ENCODE results near the gene KIF21B.

The KIF21B gene

DNA sequence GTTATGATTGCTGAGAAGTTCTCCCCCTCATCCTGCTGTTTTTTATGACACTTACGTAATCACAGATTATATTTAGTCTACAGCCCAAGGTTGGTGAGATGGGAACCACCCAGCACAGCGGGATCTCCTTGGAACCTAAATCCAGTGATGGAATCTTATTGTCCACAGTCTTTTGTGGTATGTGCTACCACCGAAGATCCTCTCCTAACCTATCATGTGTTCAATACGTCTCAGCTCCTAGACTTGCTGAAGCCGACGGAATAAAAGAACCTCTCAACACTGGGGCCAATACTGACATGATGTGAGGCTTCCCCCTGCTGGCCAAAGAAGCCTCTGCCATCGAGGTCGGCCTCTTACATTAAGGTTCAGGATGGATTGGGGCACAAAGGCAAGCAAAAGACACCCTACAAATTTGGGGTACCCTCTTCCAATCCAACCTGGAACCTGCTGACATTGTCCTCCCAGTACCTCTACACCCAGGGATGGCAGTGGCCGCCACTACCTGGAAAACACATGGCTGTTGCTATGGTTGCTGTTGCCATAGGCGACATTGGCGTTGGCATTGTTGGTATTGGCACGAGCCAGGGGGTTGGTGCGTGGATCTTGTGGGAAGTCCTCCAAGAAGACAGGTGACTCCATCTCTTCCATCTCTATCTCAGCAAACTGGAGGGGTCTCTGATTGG, 19.4 kb upstream of the KIF21B start:
- DNase-seq (ENCODE audit: low spot score), result peak; percentile 21

DNA sequence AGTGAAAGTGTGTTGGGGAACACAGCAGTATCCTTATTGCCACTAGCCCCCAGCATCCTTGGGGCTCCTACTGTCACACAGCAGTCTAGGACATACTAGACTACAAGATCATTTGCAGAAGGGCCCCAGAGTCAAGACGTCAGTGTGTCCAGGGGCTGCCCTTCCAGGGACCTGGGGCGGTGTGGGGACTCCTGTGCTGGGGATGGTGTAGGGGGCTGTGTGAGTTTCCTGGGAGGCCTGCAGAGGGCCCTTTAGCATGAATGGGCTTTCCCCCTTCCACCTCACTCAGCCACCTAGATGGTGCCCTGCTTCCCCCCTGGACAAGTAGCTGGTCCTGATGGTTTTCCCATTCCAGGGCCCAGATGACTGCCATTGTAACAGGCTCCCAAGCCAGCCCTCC, 17.5 kb upstream of the KIF21B start:
- no peak for DNase-seq (ENCODE audit: low spot score)

DNA sequence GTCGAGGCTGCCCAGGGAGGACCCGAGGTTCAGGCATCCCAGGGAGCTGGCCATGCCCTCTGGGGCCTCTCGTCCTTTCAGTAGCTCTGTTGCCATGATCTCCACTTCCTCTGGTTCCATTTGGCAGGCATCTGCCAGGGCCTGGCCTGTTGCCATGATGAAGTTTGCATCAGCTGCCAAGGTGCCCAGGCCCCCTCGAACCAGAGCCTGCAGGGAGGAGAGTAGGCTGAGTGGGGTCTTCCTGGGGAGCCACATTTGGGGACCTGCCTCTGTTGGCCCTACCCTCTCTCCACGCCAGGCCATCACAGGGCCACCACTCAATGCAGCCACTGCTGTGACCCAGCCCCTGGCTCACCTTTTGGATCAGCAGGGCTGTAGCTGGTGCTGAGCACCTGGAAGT, 16.4 kb upstream of the KIF21B start:
- DNase-seq (ENCODE audit: low spot score), result no peak

DNA sequence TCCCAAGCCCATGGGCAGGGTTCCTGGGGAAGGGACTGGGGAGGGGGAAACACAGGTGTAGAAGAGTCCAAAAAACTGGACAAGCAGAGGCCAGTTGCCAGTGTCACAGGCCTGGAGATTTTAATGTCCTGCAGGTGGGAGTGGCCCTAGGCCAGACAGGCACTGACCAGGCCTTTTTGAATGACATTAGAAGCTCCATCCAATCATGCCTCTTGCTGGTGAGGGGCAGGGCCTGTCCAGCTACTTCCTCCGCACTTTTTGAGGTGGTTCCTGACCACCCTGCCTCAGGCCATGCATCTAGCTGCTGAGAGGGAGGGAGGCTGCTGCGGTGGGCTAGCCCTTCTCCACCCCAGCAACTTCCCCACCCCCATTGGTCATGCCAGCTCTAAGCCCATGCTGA, 15.9 kb upstream of the KIF21B start:
- DNase-seq (ENCODE audit: low spot score), result no peak

DNA sequence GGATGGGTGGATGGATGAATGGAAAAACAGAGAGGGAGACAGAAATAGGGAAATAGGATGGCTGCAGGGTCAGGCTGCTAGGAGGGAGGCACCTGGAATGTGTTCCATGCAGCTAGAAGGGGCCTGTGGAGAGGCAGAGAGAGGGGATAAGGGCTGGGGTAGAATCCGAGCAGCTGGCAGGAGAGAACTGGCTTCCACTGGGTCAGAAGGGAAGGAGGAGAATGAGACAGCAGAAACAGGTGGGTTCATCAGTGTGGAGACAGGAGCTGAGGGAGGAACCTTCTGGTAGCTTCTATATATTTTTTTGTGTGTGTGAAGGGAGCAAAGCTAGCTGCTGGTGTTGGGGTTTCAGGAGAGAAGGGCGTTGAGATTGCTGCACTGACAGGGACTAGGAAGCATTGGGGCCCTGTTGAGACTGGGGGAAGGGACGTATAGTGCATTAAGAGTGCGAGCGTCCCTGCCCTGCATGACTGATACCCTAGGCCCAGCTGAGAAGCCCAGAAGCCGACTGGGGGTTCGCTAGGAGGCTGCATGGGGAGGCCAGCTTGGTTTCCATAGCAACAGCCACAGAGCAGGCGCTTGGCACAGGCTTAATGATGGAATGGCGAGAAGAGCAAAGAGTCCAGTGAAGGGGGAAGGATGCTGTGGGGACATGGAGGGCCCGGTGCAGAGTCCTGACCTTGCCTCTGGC, 14.8 kb upstream of the KIF21B start:
- DNase-seq (ENCODE audit: low spot score), result no peak

DNA sequence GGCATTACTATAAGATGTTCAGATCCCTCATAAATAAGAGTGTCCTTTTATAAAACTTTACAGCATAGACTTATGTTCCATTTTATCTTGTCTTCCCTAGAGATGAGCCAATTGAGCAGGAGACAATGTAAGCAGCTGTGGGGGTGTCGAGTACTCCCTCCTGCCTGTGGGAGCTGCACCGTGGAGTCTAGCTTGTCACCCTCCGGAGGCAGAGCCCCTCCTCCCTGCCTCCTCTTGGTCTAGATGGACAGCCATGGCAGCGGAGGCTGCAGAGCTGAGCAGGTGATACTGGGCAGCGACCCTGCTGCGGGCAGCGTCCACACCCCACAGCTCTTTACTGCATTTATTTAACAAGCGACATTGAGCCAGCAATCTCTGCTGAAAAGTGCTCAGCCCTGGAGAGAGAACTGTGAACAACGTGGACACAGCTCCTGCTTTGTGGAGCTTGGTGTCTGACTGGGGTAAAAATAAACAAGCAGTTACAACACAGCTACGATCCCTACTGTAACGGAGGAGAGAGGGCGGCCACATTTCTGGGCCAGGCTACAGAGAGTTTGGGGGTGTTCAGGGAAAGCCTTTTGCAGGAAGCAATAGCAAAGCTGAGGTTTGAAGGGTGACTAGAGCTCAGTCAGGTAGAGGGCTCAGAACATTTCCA, 12.8 kb upstream of the KIF21B start:
- DNase-seq (ENCODE audit: low spot score), result no peak

DNA sequence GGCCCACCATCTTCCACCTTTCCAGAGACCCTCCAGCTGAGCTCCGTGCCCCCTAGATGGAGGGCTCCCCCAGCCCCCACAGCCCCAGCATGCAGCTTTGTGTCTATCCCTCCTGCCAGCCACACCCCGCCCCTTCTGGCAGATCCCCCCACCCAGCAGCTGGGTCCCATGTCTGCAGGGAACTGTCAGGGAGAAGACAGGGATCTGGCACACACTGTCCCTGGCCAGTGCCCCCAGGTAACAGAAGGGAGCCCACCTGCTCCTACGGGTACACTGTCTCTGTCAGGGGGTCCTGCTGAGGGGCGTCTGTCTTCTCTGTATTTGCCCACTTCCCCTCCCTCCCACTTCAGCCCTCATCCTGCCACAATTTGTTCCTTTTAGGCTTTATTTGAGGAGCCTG, 11.2 kb upstream of the KIF21B start:
- DNase-seq (ENCODE audit: low spot score), result no peak

DNA sequence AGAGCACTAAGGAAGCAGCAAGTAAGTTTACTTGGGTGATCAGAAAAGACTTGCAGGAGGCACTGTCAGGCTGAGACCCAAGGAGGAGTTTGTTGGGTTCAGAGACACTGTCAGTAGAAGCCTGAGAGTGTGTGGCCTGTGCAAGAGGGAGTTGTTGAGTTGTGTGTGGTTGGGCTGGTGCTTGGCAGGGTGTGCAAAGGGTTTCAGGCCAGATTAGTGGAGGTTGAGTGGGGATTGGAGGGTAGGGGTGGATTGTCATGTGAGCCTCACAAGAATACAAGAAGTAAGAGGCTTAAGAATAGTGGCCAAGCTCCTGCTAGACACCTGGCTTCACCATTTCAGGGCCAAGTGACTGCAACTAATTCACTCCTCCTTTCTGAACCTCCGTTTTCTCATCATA, 8.9 kb upstream of the KIF21B start:
- DNase-seq (ENCODE audit: low spot score), result no peak

DNA sequence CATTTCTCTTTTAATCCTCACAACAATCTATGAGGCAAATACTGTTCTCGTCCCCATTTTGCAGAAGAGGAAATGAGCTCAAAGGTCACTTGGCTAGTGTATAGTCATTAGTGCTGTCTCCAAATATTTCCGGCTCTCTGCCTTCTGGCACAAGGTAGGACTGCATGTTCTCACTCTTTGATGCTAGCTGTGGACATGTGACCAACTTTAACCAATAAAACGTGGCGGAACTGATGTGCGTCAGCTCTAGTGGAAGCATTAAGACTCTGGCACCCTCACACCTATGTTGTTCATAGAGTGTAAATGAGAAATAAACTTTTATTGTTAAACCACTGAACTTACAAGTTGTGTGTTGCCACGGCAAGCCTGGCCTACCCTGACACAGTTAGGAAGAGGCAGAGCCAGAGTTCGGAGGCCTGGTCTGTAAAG, 5.0 kb upstream of the KIF21B start:
- DNase-seq (ENCODE audit: low spot score), result no peak

DNA sequence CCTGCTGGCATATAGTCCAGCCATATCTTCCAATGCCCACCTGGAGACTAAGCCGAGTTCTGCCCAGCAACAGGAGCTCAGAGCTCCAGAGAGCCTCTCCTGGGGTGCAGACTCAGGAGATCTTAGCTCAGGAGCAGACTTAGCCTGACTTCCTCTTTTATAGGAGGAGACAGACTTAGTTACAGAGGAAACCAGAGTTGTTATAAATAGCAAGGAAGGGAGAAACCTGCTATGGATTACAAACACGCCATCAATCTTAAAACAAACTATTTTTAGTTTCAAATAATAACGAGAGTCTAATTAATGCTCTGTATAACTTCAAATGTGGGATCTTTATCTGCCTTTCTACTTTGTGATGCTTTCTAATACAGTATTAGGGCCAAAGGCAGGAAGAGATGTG, 3.3 kb upstream of the KIF21B start:
- no peak for DNase-seq (ENCODE audit: low spot score)

DNA sequence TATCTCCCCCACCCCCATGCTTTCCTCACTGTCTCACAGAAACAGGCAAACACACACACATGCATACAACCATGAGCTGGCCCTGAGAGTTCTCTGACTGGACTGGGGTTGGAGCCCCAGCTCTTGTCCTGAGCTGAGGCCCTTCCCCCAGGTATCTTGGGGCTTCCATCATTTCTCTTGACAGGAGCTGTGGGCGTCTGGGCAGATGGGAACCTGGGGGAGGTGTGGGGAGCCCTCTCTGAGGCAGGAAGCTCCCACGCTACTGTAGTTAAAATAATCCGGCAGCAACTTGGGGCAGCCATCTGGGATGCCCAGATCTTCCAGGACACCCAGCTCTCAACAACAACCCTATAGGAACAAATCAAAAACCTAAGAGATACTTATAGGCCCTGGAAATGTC, 2.7 kb upstream of the KIF21B start:
- no peak for DNase-seq (ENCODE audit: low spot score)

DNA sequence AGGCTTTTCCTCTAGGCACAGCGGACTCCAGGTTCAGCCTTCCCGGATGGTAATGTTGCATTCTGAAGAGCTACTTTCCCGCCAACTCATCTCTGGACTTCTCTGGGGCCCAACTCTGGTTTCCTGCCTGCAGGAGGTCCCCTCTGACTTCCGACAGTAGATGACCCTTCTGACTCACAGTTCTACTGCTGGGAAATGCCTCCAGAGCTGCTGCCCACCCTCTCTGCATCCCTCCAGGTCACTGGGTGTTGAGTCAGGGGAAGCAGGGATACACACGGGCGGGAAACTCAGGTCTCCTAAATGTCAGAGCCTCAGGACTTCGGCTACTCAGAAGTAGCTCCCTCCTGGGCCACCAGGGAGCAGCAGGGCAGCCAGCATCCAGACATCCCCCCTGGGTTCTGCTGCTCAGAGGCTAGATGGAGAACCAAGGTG, 2.1 kb upstream of the KIF21B start:
- no peak for DNase-seq (ENCODE audit: low spot score)

DNA sequence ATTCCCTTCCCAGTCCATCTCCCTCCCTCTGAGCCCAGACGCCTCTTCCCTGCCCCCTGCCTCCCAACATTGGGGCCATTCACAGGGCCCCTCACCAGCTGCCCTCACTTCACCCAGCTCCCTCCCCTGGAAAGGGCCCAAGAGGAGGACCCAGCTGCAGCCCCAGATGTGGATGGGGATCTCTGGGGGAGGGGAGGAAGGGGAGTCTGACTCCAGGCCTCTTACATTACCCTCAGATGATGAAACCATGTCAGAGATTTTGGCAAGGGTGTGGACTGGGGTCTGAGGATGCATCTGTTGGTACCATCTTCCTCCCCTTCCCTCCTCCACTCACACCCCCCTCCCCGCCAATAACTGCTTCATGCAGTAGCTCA, 1.1 kb upstream of the KIF21B start:
- no peak for DNase-seq (ENCODE audit: low spot score)

DNA sequence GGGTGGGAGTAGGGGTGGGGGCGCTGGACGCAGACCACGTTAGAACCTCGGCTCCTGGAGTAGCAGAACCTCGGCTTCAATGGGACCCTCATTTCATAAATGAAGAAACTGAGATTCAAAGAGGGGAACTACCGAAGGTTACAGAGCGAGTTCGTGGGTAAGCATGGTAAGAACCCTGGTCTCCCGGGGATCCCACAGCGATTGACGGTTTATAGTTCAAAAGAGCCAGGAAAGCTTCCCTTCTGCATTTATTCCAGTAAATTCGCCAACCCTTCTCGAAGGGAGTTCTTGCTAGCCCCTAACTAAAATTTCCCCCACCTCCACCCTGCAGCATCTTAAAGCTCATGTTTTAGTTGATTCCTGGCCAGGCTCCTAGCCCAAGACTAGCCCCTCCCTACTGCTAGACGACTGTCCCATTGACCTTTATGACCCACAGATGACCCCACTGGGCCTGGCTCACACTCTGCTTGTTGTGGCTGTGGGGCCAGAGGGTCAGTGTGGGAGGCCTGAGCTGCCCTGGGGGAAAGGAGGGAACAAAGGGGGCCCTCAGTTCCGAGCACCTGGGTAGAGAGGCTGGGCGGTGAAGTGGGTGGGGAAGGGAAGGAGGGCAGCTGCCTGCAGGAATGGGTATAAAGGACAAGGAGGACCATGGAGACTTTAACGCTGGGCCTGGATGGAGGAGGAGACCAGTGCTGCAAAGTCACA, 558 bp upstream of the KIF21B start:
- DNase-seq (ENCODE audit: low spot score), result no peak

DNA sequence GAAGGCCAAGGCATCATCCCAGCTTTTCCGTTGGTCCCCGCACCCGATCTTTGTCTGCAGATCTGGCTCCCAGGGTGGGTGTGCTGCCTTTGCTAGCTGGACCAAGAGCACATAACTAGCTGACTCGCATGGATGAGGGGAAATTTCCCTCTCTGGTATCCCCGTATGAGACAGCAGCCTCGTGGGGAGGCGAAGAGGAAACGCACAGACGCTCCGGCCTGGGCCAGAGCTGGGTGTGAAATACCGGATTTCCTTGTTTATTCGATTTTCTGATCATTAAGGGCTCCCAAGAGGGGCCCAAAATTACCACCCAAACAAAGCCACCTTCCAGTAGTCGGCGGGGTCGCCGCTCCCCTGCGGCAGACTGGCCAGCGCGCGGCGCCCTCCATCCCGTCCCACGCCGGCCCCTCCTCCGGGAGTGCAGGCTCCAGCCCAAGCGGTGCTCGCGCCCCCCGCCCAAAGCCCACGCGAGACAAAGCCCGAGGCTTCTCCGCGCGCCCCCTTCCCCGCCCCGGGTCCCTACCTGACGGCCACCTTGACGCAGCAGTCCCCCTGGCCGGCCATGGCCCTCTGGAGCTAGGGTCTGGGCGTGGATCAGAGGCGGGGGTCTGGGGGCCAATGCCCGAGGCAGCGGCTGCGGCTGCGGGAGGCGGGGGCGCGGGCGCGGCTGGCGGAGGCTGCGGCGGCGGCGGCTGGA, 546 bp downstream of the KIF21B start:
- no peak for DNase-seq (ENCODE audit: low spot score)

DNA sequence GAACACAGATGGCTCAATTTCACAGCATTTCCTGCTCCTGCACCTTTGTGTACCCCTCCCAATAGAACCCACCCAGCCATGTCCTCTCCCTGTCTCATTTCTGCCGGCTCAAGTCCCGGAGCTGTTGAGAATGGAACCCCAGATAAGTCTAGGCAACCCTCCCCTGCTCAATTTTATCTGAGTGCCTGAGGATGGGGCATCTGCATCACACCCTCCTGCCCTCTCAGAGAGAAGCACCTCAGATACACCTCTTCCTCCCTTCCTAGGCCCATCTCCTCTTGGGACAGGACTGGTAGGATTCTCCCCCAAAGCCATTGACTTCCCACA, 1.1 kb downstream of the KIF21B start:
- DNase-seq (ENCODE audit: low spot score), result no peak

DNA sequence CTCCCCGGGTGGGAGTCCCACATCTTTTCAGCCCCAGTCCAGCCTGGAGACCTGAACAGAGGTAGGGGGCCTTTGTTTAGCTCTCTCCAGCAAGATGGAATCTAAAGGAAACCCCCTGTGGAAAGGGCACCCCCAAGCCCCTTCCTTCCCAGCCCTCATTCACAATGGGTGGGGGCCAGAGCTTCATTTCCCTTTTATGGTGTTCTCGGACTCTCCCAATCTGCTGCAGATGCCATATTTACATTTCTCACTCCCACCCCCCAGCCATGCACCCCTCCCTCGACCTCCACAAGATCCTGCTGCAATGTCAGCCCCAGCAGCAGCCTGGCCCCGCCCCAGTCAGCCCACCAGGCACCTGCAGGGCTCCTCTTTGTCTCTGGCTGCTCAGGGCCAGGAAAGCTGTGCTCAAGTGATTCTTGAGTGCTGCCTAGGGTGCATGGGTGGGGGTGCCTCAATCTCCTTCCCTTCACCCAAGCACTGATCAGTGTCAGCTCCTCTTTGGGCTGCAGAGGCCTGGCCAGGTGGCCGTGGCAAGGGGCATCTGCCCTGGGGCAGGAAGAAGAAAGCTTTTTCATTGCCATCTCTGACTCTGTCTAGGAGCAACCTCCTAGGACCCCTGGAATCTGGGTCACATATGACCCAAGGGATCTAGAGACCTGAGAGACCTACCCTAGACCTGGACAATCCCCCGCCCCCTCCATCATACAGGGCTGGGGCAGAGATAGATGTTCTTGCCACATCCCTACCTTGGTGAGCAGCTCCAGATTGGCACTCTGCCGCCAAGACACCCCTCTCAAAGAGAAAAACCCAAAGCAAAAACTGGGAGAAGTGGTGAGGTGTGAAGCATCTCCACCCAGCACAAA, 1.7 kb downstream of the KIF21B start:
- DNase-seq (ENCODE audit: low spot score), result no peak

DNA sequence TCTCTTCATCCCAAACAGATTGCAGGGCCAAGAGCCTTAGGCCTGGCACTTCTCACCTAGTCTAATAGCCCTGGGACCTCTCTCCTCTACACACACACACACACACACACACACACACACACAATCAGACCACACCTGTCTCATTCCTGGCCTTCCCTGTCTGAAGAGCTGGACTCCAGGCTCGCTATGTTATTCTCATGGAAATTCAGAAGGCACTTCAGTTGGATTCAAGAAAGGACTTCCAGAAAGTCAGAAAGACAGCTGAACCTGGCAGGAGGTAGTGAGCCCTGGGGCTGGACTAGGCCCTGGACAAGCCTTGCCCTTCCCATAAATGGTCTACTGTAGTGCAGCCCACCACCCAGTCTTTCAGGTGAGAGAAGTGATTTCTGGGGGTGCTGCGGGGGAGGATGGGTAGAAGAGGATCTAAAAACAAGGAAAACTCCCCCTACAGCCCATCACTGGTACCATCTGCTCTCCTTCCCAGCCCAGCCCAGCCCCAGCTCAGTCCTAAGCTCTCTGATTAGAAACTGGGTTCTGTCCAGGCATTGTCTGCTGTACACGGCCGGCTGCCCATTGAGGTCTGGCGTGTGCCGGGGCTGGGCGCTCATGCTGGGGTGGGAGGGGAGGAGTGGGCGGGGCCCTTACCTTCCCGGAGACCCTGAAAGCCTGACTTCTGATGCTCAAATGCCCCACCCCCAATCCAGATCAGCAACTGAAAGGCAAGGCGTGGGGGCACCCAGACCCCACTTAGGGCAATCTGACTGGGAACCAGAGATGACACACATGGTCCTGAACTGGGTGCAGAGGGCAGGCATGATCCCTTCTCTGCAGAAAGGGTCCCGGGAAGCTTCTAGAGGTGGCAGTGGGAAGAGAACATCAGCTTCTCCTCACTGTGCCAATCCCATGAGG, 2.5 kb downstream of the KIF21B start:
- DNase-seq (ENCODE audit: low spot score), result no peak

DNA sequence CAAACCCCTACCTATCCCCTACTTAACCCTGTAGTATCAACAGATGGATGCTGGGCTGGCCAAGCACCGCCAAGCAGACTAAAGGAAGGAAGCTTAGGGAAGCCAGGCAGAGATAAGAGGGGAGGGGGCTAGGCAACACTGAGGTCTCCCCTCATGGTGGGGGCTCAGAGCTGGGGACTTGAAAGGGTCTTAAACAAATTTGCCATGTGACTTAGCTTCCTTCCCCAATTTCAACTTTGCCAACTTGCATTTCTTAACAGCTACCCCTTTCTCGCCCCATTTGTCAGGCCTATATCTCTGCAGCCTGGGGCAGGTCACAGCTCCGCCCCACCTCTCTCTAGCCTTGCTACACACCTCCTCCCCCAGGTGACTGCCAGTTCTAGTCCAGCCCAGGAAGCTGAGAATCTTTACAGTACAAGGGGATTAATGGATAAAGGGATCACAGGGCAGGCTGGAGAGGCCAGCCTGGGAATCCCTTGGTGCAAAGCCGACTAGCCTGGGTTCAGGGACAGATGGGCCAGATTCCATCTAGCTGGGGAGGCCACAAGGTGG, 3.4 kb downstream of the KIF21B start:
- DNase-seq (ENCODE audit: low spot score), result no peak
